ENCODE measurements around the gene DRAM2. TPM values are rescaled to one million over a fixed set of nuclear protein-coding genes. Genes with fewer than 3 reads are reported as not detected.
"Not testable (repeated sequence)": the region's sequence is repeated elsewhere in the genome, so short reads cannot be mapped to it uniquely, and the experiment has no call there.

DRAM2 gene
- polyA plus RNA-seq, 1 donor, result 78.5 TPM

DNA sequence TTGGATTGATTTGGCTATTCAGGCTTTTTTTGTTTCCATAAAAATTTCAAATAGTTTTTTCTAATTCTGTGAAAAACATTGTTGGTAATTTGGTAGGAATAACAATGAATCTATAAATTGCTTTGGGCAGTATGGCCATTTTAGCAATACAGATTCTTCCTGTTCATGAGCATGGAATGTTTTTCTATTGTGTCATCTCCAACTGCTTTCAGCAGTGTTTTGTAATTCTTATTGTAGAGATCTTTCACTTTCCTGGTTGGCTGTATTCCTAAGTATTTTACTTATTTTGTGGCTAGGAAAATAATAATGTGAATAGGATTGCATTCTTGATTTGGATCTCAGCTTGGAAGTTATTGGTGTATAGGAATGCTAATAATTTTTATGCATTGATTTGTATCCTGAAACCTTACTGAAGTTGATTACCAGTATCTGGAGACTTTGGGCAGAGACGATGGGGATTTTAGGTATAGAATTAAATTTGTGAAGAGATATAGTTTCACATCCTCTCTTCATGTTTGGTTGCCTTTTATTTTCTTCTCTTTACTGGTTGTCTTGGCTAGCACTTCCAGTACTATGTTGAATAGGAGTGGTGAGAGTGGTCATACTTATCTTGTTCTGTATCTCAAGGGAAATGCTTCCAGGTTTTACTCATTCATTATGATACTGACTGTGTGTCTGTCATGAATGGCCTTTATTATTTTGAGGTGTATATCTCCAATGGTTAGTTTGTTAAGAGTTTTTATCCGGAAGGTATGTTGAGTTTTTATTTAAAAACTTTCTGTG lies 57.3 kb downstream of the DRAM2 start:
- 100% methylated on average over 1 of the region's 2 CpGs for WGBS (ENCODE audit: insufficient coverage, low lambda C conversion rate)
- Histone ChIP-seq H3K4me3 (ENCODE audit: low read length) (no peak overlapping the region), H3K36me3 (ENCODE audit: control insufficient read depth, insufficient read depth, low read length) (no peaks in the 10 kb centered on the region), H3K4me1 (ENCODE audit: control insufficient read depth, insufficient read depth, low read length) (no peaks in the 10 kb centered on the region), H3K9me3 (ENCODE audit: control insufficient read depth, low read depth, low read length) (no peaks in the 10 kb centered on the region), H3K27ac (ENCODE audit: low read length) (no peak overlapping the region), H3K27me3 (ENCODE audit: control insufficient read depth, insufficient read depth, low read length) (no peaks in the 10 kb centered on the region)
- no peak for DNase-seq

- not testable (repeated sequence) for H3K36me3 ChIP-seq (ENCODE audit: control insufficient read depth, insufficient read depth, low read length); H3K9me3 ChIP-seq (ENCODE audit: control insufficient read depth, low read depth, low read length); H3K27ac ChIP-seq (ENCODE audit: low read length); DNase-seq; H3K4me1 ChIP-seq (ENCODE audit: control insufficient read depth, insufficient read depth, low read length); H3K27me3 ChIP-seq (ENCODE audit: control insufficient read depth, insufficient read depth, low read length); H3K4me3 ChIP-seq (ENCODE audit: low read length)
- WGBS (ENCODE audit: insufficient coverage, low lambda C conversion rate), result 60% methylated on average over 1 of the region's 12 CpGs
These were observed 60.6 kb downstream of the DRAM2 start for GRCh38 chr1:111079329-111079728.

DNA sequence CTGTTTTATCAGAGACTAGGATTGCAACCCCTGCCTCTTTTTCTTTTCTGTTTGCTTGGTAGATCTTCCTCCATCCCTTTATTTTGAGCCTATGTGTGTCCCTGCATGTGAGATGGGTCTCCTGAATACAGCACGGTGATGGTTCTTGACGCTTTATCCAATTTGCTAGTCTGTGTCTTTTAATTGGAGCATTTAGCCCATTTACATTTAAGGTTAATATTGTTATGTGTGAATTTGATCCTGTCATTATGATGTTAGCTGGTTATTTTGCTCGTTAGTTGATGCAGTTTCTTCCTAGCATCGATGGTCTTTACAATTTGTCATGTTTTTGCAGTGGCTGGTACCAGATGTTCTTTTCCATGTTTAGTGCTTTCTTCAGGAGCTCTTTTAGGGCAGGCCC lies 62.6 kb downstream of the DRAM2 start:
- no CpG with 5 or more reads among the region's 4 CpGs for WGBS (ENCODE audit: insufficient coverage, low lambda C conversion rate)
- H3K4me1 ChIP-seq (ENCODE audit: control insufficient read depth, insufficient read depth, low read length); H3K27ac ChIP-seq (ENCODE audit: low read length); H3K4me3 ChIP-seq (ENCODE audit: low read length); DNase-seq; H3K27me3 ChIP-seq (ENCODE audit: control insufficient read depth, insufficient read depth, low read length); H3K9me3 ChIP-seq (ENCODE audit: control insufficient read depth, low read depth, low read length); H3K36me3 ChIP-seq (ENCODE audit: control insufficient read depth, insufficient read depth, low read length): not testable (repeated sequence)

Other genes with a start within 250 kb of the DRAM2 start
- gene LRIF1, start 176.2 kb downstream of the DRAM2 start, polyA plus RNA-seq, result 13.0 TPM
- gene CEPT1, start 130 bp upstream of the DRAM2 start, polyA plus RNA-seq, result 57.3 TPM
- gene DENND2D, start 60.6 kb upstream of the DRAM2 start, polyA plus RNA-seq, result 40.0 TPM
- gene CHI3L2, start 87.6 kb upstream of the DRAM2 start, polyA plus RNA-seq, result 2.4 TPM
- not detected for gene CHIA, start 150.8 kb upstream of the DRAM2 start, polyA plus RNA-seq

Data from large intestine (tissue), 3 donors.